ENCODE data around the gene DHCR24. TPM values are rescaled to one million over a fixed set of nuclear protein-coding genes. Genes with fewer than 3 reads are reported as not detected.
"Not testable (repeated sequence)": the region's sequence is repeated elsewhere in the genome, so short reads cannot be mapped to it uniquely, and the experiment has no call there.

DHCR24 gene
- total RNA-seq, 1 donor from 2014 or later = 55.8 TPM

DNA sequence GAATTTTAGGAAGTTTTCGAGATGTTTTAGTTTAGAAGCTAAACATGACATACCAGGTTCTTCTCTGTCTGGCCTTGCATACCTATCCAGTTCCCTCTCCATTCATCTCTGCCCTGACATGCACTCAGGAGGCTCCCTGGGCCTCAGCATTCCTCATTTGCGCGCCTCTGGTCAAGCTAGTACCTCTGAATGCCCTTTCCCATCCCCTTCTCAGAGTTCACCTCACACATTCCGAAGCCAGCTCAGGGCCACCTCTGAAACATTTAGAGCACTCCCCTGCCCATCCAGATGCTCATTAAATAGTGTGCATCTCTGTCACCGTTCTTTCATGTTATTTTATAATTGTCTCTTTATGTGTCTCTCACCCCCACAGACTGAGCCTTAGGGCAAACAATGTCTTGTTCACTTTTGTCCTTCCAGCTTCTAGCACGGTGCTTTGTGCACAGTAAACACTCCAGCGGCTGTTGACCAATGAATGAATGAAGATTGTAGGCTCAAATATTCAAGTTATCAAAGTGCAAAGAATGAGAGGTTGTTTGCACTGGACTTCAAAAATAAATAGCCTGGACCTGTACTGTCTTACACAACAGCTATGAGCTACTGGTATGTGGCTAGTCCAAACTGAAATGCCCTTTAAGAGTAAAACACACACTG lies 1.2 kb upstream of the DHCR24 start:
- DNase-seq (ENCODE audit: low read depth in 2 of 2) = no peak

DNA sequence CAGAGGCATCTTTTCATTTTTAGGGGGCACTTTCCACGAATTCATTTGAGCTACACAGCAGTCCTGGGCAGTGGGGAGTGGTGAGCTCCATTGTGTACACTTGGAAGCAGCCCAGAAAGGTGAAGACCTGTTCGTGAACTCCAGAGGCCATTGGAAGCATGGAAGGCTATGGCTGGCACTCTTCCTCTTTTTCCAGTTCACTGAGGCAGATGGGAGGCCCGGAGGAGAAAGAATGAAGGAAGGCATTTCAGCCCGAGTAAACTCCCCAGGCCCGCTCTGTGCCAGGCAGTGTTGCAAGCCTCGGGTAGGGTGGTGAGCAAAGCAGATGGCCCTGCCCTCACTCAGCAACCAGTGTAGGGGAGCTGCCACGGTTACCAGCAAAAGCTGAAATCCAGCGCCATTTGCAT lies 673 bp upstream of the DHCR24 start:
- no peak for DNase-seq (ENCODE audit: low read depth in 2 of 2)

- DNase-seq (ENCODE audit: low read depth in 2 of 2) = peak in 1 of 2 donors; percentile 21
Measured at GRCh38 chr1:54885807-54886723, 930 bp downstream of the DHCR24 start.

DNA sequence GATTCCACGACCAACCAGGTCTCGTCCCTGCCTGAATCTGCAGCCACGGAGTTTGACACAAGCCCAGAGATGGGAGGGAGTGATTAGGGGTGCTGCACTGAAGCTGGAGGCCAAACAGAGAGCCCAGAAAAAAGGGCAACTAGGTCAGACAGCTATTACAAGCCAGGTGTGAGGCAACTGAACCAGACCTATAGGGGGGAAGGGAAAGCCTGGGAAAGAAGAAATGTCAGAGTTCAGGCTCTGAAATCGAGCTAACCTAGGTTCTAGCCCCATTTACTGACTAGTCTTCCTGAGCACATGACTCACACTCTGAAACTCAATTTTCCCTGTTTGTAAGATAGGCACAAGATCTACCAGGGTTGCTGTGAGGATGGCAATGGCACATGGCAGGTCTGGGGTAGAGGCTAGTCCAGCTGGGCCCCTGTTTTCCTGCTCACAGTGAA lies 1.7 kb downstream of the DHCR24 start:
- DNase-seq (ENCODE audit: low read depth in 2 of 2) = no peak

- no peak for DNase-seq (ENCODE audit: low read depth in 2 of 2)
Measured at GRCh38 chr1:54884768-54885167, 2.2 kb downstream of the DHCR24 start.

- peak in 1 of 2 donors; percentile 25 for DNase-seq (ENCODE audit: low read depth in 2 of 2)
Measured at GRCh38 chr1:54884135-54884586, 2.8 kb downstream of the DHCR24 start.

DNA sequence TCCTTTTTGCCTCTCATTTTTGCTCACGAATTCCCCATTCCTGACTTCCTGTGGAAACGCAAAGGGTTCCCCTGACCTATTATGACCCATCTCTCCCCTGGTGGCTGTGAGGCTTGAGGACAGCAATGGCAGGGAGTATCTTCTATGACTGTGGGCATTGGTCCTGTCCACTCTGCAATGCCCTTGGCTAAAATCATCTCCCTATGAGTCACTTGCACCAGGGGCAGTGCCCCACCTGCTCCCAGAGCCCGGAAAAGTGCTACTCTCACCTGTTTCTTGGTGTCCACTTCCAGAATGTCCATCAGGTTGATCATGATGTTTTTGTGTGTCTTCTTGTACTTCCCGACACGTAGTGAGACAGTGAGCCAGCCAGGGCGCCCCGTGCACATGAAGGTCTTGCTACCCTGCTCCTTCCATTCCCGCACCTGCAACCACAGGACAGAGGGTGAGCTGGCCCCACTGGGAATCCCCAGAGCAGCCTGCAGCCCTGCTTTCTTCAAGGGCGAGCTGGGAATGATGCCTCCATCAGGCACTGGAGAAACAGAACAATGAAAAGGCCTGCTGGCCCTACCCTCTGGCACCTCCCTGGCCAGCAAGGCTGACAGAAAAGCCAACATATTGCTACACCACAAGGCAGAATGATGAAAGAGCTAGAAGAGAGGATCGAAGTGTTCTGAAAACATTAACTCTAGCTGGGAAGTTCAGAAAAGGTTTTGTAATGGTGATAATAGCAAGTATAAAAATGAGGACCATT lies 3.5 kb downstream of the DHCR24 start:
- DNase-seq (ENCODE audit: low read depth in 2 of 2) = no peak

DNA sequence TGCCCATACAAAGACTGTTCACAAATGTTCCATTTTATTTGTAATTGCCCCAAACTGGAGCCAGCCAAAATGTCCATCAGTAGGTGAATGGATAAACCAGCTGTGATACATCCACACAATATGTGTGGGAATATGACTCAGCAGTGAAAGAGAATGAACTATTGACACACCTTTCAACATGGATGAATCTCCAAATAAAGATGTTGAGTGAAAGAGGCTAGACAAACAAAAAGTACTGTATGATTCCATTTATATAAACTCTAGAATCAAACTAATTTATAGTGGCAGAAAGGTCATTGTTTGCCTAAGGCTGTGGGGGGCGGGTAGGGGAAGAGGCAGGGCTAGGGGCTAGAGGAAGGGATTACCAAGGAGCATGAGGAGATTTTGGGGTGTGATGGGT lies 4.5 kb downstream of the DHCR24 start:
- DNase-seq (ENCODE audit: low read depth in 2 of 2) = no peak

DNA sequence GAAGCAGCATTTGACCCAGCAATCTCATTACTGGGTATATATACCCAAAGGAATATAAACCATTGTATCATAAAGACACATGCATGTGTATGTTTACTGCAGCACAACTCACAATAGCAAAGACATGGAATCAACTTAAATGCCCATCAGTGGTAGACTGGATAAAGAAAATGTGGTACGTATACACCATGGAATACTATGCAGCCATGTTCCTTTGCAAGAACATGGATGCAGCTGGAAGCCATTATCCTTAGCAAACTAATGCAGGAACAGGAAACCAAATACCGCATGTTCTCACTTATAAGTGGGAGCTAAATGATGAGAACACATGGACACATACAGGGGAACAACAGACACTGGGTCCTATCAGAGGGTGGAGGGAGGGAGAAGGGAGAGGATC lies 5.4 kb downstream of the DHCR24 start:
- DNase-seq (ENCODE audit: low read depth in 2 of 2) = not testable (repeated sequence)

DNA sequence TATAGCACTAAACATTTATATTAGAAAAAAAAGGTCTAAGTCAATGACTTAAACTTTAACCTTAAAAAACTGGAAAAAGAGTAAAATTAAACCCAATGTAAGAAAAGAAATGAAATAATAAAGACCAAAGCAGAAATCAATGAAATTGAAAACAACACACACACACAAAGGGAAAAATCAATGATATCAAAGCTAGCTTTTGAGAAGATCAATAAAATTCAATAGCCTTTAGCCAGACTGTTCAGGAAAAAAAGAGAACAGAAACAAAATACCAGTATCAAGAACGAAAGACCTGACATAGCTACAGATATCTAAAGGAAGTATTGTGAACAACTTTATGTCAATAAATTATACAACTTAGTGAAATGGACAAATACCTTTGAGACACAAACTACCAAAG lies 7.1 kb downstream of the DHCR24 start:
- DNase-seq (ENCODE audit: low read depth in 2 of 2) = no peak

GRCh38 chr1:54876814-54877213 lies 10.2 kb downstream of the DHCR24 start:
- no peak for DNase-seq (ENCODE audit: low read depth in 2 of 2)

GRCh38 chr1:54875000-54875399 lies 12.0 kb downstream of the DHCR24 start:
- no peak for DNase-seq (ENCODE audit: low read depth in 2 of 2)

DNA sequence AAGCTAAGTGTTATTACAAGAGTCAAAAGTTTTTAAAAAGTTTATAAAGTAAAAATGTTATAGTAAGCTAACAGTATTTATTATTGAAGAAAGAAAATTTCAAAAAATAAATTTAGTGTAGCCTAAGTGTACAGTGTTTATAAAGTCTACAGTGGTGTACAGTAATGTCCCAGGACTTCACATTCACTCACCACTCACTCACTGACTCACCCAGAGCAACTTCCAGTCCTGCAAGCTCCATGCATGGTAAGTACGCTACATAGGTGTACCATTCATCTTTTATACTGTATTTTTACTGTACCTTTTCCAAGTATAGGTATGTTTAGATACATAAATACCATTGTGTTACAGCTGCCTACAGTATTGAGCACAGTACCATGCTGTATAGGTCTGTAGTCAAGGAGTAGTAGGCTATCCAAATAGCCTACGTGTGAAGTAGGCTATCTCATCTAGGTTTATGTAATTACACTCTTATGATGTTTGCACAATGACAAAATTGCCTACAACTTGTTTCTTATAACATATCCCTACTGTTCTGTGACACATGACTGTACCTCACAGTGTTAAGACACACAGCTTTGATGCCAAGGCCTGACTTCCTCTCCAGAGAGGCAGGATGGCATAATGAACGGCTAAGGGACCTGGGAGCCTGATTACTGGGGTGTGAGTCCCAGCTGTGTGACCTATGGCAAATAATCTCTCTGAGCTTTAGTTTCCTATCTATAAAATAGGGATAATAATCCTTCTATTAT lies 12.7 kb downstream of the DHCR24 start:
- no peak for DNase-seq (ENCODE audit: low read depth in 2 of 2)

GRCh38 chr1:54872036-54872331 lies 15.0 kb downstream of the DHCR24 start:
- DNase-seq (ENCODE audit: low read depth in 2 of 2) = no peak

- DNase-seq (ENCODE audit: low read depth in 2 of 2) = no peak
Measured at GRCh38 chr1:54871275-54872035, 15.5 kb downstream of the DHCR24 start.

DNA sequence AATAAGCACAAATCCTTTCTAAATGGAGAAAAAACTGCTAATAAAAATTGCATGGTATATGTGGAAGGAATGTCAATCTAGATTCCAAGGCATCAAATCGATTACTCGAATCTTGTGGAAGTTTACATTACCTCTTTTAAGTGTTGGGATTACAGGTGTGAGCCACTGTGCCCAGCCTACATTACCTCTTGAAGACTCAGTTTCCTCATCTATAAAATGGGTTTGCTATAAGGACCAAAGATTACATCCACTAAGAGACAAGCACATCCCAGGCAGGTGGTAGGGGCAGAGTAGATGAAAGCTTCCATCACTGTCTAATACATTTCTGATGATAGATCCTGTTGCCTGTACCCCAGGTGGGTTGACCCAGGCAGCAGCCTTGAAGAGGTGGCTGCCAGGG lies 16.1 kb downstream of the DHCR24 start:
- DNase-seq (ENCODE audit: low read depth in 2 of 2) = no peak

DNA sequence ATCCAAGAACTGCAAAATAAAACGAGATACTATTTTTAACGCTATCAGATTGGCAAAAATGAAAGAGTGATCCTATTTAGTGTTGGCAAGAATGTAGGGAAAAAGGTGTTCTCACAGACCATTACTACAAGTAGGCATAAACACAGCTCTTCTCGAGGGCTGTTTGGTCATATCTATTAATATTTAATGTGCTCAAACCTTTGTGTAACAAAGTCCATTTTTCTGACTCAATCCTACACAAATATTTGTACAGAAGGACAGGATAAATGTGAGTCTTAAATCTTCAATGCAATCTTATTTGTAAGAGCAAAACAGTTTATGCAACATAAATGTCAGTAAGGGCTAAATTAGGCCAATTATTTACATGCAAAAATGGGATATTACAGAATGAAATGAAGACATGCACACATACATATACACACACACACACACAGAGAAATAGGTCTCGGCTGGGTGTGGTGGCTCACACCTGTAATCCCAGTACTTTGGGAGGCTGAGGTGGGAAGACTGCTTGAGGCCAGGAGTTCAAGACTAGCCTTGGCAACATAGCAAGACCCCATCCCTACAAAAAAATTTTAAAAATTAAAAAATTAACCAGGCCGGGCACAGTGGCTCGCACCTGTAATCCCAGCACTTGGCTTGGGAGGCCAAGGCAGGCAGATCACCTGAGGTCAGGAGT lies 17.7 kb downstream of the DHCR24 start:
- no peak for DNase-seq (ENCODE audit: low read depth in 2 of 2)

DNA sequence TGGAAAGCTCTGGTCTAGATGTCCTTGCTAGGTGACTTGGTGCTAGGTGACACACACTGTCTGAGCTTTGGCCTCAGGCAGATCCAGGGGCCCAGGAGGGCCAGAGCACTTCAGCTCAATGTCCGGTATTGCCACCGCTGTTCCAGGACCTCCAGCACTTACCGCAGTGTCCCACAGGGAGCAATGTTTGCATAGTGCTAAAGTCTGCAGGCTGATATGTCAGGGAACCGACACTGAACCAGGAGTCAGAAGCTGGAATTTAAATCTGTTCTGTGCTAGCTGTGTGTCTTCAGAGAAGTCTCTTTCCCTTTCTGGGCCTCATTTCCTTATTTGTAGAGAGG lies 19.3 kb downstream of the DHCR24 start:
- DNase-seq (ENCODE audit: low read depth in 2 of 2) = no peak

GRCh38 chr1:54866801-54867716 lies 19.9 kb downstream of the DHCR24 start:
- DNase-seq (ENCODE audit: low read depth in 2 of 2) = no peak
